WTC11 (cell line): ENCODE results near the gene KRT6A.

ENCODE experiments used
- FOXK1 ChIP-seq: sonication (generic); formaldehyde crosslinking; IDR thresholded peaks from 2 replicates; pipeline ENCODE4 v1.8.0; 2022; ENCODE audit warnings: mild to moderate bottlenecking, moderate library complexity, missing genetic modification reagents
- HMGA2 ChIP-seq: fragments of 250-450 bp; sonication (Bioruptor Pico); IDR thresholded peaks from 2 replicates; pipeline ENCODE4 v1.4.0; 2021; ENCODE audit warnings: mild to moderate bottlenecking, moderate library complexity
- MXD4 ChIP-seq: fragments of 250-450 bp; sonication (Bioruptor Pico); IDR thresholded peaks from 2 replicates; pipeline ENCODE4 v1.8.0; 2021; ENCODE audit warnings: mild to moderate bottlenecking, moderate library complexity, borderline replicate concordance
- NR2C2 ChIP-seq: sonication (generic); formaldehyde crosslinking; IDR thresholded peaks from 2 replicates; pipeline ENCODE4 v1.8.0; 2022; ENCODE audit warnings: mild to moderate bottlenecking, missing genetic modification reagents
- SP1 ChIP-seq: sonication (generic); formaldehyde crosslinking; conservative IDR thresholded peaks from 2 replicates; pipeline ENCODE4 v1.8.1; 2022; ENCODE audit warnings: missing genetic modification reagents
- ZNF138 ChIP-seq: sonication (generic); formaldehyde crosslinking; conservative IDR thresholded peaks from 2 replicates; pipeline ENCODE4 v1.8.1; 2022; ENCODE audit warnings: mild to moderate bottlenecking, moderate library complexity, missing genetic modification reagents
- ZNF219 ChIP-seq: sonication (generic); formaldehyde crosslinking; IDR thresholded peaks from 2 replicates; pipeline ENCODE4 v1.8.0; 2023; ENCODE audit warnings: missing genetic modification reagents, mild to moderate bottlenecking, borderline replicate concordance
- TF ChIP-seq, protein P1 (sequence below): fragments of 200-600 bp; IDR thresholded peaks from 2 replicates; pipeline ENCODE4 v1.8.0; 2022; ENCODE audit warnings: antibody characterized with exemption
- TF ChIP-seq, protein P2 (sequence below): sonication (generic); formaldehyde crosslinking; IDR thresholded peaks from 2 replicates; pipeline ENCODE4 v1.8.1; 2023; ENCODE audit warnings: mild to moderate bottlenecking, missing genetic modification reagents, moderate library complexity
- TF ChIP-seq, protein P3 (sequence below): sonication (generic); formaldehyde crosslinking; IDR thresholded peaks from 2 replicates; pipeline ENCODE4 v1.8.1; 2023; ENCODE audit warnings: mild to moderate bottlenecking, missing genetic modification reagents
- TF ChIP-seq, protein P4 (sequence below): sonication (generic); formaldehyde crosslinking; IDR thresholded peaks from 2 replicates; pipeline ENCODE4 v1.8.1; 2023; ENCODE audit warnings: mild to moderate bottlenecking, missing genetic modification reagents, borderline replicate concordance
- TF ChIP-seq, protein P5 (sequence below): sonication (generic); formaldehyde crosslinking; IDR thresholded peaks from 2 replicates; pipeline ENCODE4 v1.8.0; 2023; ENCODE audit warnings: missing genetic modification reagents

DNA sequence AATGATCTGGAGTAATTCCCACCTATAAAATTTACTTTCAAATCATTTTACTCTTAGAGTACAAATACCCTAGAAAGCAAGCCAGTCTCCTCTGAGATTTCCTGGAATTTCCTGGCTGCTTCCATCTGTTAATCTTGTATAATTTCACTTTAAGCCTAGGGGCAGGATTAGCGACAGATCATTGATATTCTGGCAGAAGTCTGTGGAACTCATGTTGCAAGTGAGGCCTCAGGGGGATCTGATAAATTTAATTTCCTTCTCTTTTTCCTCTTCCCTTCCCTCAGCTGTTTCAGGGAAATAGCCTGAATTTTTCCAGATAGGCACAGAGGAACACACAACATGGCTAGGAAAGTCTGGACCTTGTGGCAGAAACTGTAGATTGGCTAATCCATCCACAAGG, 5.9 kb upstream of the KRT6A start:
- TF ChIP-seq ZNF138 (no peak), NR2C2 (CRISPR knock-in tag) (no peak), SP1 (CRISPR knock-in tag) (no peak), FOXK1 (CRISPR knock-in tag) (no peak), MXD4 (CRISPR knock-in tag) (no peak), ZNF219 (CRISPR knock-in tag) (no peak), HMGA2 (CRISPR knock-in tag) (no peak)
- TF ChIP-seq, protein P1, sequence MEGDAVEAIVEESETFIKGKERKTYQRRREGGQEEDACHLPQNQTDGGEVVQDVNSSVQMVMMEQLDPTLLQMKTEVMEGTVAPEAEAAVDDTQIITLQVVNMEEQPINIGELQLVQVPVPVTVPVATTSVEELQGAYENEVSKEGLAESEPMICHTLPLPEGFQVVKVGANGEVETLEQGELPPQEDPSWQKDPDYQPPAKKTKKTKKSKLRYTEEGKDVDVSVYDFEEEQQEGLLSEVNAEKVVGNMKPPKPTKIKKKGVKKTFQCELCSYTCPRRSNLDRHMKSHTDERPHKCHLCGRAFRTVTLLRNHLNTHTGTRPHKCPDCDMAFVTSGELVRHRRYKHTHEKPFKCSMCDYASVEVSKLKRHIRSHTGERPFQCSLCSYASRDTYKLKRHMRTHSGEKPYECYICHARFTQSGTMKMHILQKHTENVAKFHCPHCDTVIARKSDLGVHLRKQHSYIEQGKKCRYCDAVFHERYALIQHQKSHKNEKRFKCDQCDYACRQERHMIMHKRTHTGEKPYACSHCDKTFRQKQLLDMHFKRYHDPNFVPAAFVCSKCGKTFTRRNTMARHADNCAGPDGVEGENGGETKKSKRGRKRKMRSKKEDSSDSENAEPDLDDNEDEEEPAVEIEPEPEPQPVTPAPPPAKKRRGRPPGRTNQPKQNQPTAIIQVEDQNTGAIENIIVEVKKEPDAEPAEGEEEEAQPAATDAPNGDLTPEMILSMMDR, result no peak
- TF ChIP-seq, protein P2, sequence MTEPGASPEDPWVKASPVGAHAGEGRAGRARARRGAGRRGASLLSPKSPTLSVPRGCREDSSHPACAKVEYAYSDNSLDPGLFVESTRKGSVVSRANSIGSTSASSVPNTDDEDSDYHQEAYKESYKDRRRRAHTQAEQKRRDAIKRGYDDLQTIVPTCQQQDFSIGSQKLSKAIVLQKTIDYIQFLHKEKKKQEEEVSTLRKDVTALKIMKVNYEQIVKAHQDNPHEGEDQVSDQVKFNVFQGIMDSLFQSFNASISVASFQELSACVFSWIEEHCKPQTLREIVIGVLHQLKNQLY (CRISPR knock-in tag), result no peak
- TF ChIP-seq, protein P3, sequence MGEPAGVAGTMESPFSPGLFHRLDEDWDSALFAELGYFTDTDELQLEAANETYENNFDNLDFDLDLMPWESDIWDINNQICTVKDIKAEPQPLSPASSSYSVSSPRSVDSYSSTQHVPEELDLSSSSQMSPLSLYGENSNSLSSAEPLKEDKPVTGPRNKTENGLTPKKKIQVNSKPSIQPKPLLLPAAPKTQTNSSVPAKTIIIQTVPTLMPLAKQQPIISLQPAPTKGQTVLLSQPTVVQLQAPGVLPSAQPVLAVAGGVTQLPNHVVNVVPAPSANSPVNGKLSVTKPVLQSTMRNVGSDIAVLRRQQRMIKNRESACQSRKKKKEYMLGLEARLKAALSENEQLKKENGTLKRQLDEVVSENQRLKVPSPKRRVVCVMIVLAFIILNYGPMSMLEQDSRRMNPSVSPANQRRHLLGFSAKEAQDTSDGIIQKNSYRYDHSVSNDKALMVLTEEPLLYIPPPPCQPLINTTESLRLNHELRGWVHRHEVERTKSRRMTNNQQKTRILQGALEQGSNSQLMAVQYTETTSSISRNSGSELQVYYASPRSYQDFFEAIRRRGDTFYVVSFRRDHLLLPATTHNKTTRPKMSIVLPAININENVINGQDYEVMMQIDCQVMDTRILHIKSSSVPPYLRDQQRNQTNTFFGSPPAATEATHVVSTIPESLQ (CRISPR knock-in tag), result no peak
- TF ChIP-seq, protein P4, sequence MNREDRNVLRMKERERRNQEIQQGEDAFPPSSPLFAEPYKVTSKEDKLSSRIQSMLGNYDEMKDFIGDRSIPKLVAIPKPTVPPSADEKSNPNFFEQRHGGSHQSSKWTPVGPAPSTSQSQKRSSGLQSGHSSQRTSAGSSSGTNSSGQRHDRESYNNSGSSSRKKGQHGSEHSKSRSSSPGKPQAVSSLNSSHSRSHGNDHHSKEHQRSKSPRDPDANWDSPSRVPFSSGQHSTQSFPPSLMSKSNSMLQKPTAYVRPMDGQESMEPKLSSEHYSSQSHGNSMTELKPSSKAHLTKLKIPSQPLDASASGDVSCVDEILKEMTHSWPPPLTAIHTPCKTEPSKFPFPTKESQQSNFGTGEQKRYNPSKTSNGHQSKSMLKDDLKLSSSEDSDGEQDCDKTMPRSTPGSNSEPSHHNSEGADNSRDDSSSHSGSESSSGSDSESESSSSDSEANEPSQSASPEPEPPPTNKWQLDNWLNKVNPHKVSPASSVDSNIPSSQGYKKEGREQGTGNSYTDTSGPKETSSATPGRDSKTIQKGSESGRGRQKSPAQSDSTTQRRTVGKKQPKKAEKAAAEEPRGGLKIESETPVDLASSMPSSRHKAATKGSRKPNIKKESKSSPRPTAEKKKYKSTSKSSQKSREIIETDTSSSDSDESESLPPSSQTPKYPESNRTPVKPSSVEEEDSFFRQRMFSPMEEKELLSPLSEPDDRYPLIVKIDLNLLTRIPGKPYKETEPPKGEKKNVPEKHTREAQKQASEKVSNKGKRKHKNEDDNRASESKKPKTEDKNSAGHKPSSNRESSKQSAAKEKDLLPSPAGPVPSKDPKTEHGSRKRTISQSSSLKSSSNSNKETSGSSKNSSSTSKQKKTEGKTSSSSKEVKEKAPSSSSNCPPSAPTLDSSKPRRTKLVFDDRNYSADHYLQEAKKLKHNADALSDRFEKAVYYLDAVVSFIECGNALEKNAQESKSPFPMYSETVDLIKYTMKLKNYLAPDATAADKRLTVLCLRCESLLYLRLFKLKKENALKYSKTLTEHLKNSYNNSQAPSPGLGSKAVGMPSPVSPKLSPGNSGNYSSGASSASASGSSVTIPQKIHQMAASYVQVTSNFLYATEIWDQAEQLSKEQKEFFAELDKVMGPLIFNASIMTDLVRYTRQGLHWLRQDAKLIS (CRISPR knock-in tag), result no peak
- TF ChIP-seq, protein P5, sequence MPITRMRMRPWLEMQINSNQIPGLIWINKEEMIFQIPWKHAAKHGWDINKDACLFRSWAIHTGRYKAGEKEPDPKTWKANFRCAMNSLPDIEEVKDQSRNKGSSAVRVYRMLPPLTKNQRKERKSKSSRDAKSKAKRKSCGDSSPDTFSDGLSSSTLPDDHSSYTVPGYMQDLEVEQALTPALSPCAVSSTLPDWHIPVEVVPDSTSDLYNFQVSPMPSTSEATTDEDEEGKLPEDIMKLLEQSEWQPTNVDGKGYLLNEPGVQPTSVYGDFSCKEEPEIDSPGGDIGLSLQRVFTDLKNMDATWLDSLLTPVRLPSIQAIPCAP (CRISPR knock-in tag), result no peak
